Measurements from ENCODE around the gene RABGAP1L. TPM values are rescaled to one million over a fixed set of nuclear protein-coding genes. Genes with fewer than 3 reads are reported as not detected.

The RABGAP1L gene
- total and polyA plus RNA-seq, 2 of the 8 experiments (the other 6 are each of a cell fraction or from before 2014, with no cell fraction given) = 33.3 to 156 TPM

DNA sequence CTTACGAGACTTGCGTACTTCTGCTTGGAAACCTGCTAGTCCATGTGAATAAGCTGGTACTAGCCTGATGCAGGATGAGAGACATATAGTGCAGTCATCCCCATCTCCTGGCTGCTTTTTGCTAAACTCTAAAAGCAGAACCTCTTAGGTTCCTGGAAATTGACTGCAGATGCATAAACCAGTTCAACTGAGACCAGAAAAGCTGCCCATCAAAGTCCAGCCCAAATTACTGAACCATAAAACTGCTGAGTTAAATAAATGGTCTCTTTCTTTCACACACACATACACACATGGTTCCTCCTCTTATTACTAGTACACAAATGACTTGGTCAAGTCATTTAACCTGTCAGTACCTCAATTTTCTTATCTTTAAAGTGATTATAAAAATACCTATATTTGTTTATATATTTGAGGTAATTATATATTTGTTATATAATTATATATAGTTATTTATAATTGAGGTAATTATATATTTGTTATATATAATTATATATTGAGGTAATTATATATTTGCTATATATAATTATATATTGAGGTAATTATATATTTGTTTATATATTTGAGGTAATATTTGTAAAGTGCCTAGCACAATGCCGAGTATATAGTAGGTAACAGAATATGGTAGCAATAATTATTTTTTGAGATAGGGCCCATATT is 25.2 kb upstream of the RABGAP1L start:
- FAIRE-seq = no peak
- H4K5ac ChIP-seq (ENCODE audit: insufficient read length, low read depth, low read length) = no peak overlapping the region
- no peak overlapping the region for H4K8ac ChIP-seq (ENCODE audit: extremely low read depth, insufficient read depth, low read length)
- no peak overlapping the region for H4K91ac ChIP-seq (replicated peaks; ENCODE audit: insufficient read length, low read length)
- H2AK5ac ChIP-seq (ENCODE audit: low read depth, low read length) = no peak overlapping the region
- no peaks in the 10 kb centered on the region for H4K20me1 ChIP-seq (replicated peaks in 1 of 2; ENCODE audit: control insufficient read depth in 1 of 2, insufficient read depth in 2 of 2, low read length in 2 of 2)
- no peak overlapping the region for H3K4me3 ChIP-seq (ENCODE audit: extremely low read depth in 1 of 4, insufficient read depth in 2 of 4, low read depth in 3 of 4, low read length in 4 of 4)
- H2BK12ac ChIP-seq (ENCODE audit: low read depth, low read length) = no peak overlapping the region
- no peak overlapping the region for H2AFZ ChIP-seq (ENCODE audit: low read length)
- no peak overlapping the region for H3K9ac ChIP-seq (replicated peaks in 1 of 4; ENCODE audit: extremely low read depth in 1 of 4, low read depth in 3 of 4, low read length in 3 of 4)
- H3K23me2 ChIP-seq (ENCODE audit: low read depth, low read length) = no peaks in the 10 kb centered on the region
- H2BK15ac ChIP-seq (ENCODE audit: low read length) = no peak overlapping the region
- peaks cover 0 to 6% (median 0%) of the 10 kb centered on the region in 4 experiments; a peak in 3 of 7 replicates for H3K4me1 ChIP-seq (replicated peaks in 1 of 4; ENCODE audit: control insufficient read depth in 3 of 4, insufficient read depth in 4 of 4, low read length in 3 of 4)
- no peak overlapping the region for H3K4me2 ChIP-seq (ENCODE audit: insufficient read depth in 1 of 2, low read depth in 2 of 2, low read length in 2 of 2)
- H3K4ac ChIP-seq (replicated peaks; ENCODE audit: insufficient read length, low read depth, low read length) = no peak overlapping the region
- H3K23ac ChIP-seq (ENCODE audit: insufficient read length) = no peak overlapping the region
- no peak overlapping the region for H3K18ac ChIP-seq (ENCODE audit: extremely low read depth, low read length)
- no peak overlapping the region for H3K14ac ChIP-seq (ENCODE audit: insufficient read length)
- peaks cover 4 to 9% of the 10 kb centered on the region in 2 experiments; a peak in 3 of 4 replicates for H3K9me3 ChIP-seq (ENCODE audit: insufficient read depth in 2 of 2, low read depth in 1 of 2, low read length in 1 of 2)
- no peaks in the 10 kb centered on the region for H3K27me3 ChIP-seq (replicated peaks in 1 of 4; ENCODE audit: control insufficient read depth in 3 of 4, extremely low read depth in 1 of 4, insufficient read depth in 3 of 4, low read length in 3 of 4)
- H3K56ac ChIP-seq (replicated peaks; ENCODE audit: insufficient read length, low read depth, low read length) = no peak overlapping the region
- no peaks in the 10 kb centered on the region for H3K79me1 ChIP-seq (ENCODE audit: low read depth, low read length)
- H3K27ac ChIP-seq (ENCODE audit: low read depth, low read length) = no peak overlapping the region
- DNase-seq (ENCODE audit: low read depth in 1 of 2, low spot score in 2 of 2) = no peak
- H2BK20ac ChIP-seq (ENCODE audit: low read length) = no peak overlapping the region
- H2BK120ac ChIP-seq (replicated peaks; ENCODE audit: low read depth, low read length) = no peak overlapping the region
- ChIA-PET POLR2A (ENCODE audit: partially characterized antibody) (no interaction called here), CTCF (ENCODE audit: partially characterized antibody) (interaction anchor here (1.7 kb wide), 1 partner anchor 20 kb away, joined by 6 read pairs; no protein-coding TSS in a partner anchor)
- no peak overlapping the region for H2BK5ac ChIP-seq (ENCODE audit: low read depth, low read length)
- H3K36me3 ChIP-seq (ENCODE audit: control insufficient read depth in 2 of 4, insufficient read depth in 4 of 4, low read length in 3 of 4) = 0 out of 8 replicates have a peak, but pooled peaks cover 0 to 2% (median 0%) of the 10 kb centered on the region in 4 experiments
- no peak for TF ChIP-seq CREB1 (IDR thresholded peaks at IDR 0.05)
- 86% methylated on average over 3 of the region's 3 CpGs; no CpG with 5 or more reads in 1 of the 2 experiments for WGBS, 2 experiments (ENCODE audit: extremely low coverage in 1 of 2, insufficient coverage in 1 of 2, insufficient read length in 1 of 2, insufficient replicate concordance in 2 of 2, low coverage in 1 of 2, low lambda C conversion rate in 2 of 2, missing lambda C conversion rate in 1 of 2)
- H3K79me2 ChIP-seq (ENCODE audit: control insufficient read depth in 1 of 2, insufficient read depth in 2 of 2, low read length in 2 of 2) = no peaks in the 10 kb centered on the region

Data from H1 (cell line).